ENCODE measurements around the gene FLNC. TPM values are rescaled to one million over a fixed set of nuclear protein-coding genes. Genes with fewer than 3 reads are reported as not detected.

Gene FLNC
- total and polyA plus RNA-seq, 2 of the 13 experiments (the other 11 are each of a cell fraction or from before 2014, with no cell fraction given): 0.02 TPM; not detected in 1

GRCh38 chr7:128869138-128869943 is 39.1 kb downstream of the FLNC start (continued):
- TF ChIP-seq, protein P1, sequence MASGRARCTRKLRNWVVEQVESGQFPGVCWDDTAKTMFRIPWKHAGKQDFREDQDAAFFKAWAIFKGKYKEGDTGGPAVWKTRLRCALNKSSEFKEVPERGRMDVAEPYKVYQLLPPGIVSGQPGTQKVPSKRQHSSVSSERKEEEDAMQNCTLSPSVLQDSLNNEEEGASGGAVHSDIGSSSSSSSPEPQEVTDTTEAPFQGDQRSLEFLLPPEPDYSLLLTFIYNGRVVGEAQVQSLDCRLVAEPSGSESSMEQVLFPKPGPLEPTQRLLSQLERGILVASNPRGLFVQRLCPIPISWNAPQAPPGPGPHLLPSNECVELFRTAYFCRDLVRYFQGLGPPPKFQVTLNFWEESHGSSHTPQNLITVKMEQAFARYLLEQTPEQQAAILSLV (CRISPR knock-in tag; IDR thresholded peaks at IDR 0.05; ENCODE audit: borderline replicate concordance): 0 out of 2 replicates have a peak, but pooled peaks have one; percentile 36
- TF ChIP-seq SRY (CRISPR knock-in tag; IDR thresholded peaks at IDR 0.05) (peak; percentile 66; the same call in 1 of the 2 replicates), ZNF788 (CRISPR knock-in tag; IDR thresholded peaks at IDR 0.05; ENCODE audit: borderline replicate concordance) (peak; percentile 58; the same call in 1 of the 2 replicates), SCMH1 (CRISPR knock-in tag; IDR thresholded peaks at IDR 0.05; ENCODE audit: borderline replicate concordance) (no peak), TRIM24 (CRISPR knock-in tag; IDR thresholded peaks at IDR 0.05) (no peak), ZFP82 (CRISPR knock-in tag; IDR thresholded peaks at IDR 0.05; ENCODE audit: borderline replicate concordance) (no peak), BCLAF1 (IDR thresholded peaks at IDR 0.05) (no peak), HNRNPL (IDR thresholded peaks at IDR 0.05; ENCODE audit: low read depth, low read length) (peak; percentile 28; the same call in 1 of the 2 replicates), ZNF256 (CRISPR knock-in tag; conservative IDR thresholded peaks at IDR 0.05) (no peak), RNF219 (CRISPR knock-in tag; IDR thresholded peaks at IDR 0.05) (no peak), ZNF274 (CRISPR knock-in tag; IDR thresholded peaks at IDR 0.05) (no peak), TEF (CRISPR knock-in tag; IDR thresholded peaks at IDR 0.05) (no peak)
- TF ChIP-seq, protein P2, sequence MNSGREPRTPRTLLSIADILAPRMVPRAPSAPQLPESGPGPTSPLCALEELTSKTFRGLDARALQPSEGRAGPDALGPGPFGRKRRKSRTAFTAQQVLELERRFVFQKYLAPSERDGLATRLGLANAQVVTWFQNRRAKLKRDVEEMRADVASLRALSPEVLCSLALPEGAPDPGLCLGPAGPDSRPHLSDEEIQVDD (CRISPR knock-in tag; IDR thresholded peaks at IDR 0.05; ENCODE audit: borderline replicate concordance): no peak
- TF ChIP-seq, protein P3, sequence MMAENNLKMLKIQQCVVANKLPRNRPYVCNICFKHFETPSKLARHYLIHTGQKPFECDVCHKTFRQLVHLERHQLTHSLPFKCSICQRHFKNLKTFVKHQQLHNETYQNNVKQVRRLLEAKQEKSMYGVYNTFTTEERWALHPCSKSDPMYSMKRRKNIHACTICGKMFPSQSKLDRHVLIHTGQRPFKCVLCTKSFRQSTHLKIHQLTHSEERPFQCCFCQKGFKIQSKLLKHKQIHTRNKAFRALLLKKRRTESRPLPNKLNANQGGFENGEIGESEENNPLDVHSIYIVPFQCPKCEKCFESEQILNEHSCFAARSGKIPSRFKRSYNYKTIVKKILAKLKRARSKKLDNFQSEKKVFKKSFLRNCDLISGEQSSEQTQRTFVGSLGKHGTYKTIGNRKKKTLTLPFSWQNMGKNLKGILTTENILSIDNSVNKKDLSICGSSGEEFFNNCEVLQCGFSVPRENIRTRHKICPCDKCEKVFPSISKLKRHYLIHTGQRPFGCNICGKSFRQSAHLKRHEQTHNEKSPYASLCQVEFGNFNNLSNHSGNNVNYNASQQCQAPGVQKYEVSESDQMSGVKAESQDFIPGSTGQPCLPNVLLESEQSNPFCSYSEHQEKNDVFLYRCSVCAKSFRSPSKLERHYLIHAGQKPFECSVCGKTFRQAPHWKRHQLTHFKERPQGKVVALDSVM (CRISPR knock-in tag; IDR thresholded peaks at IDR 0.05): 0 out of 2 replicates have a peak, but pooled peaks have one; percentile 9
- TF ChIP-seq, protein P4, sequence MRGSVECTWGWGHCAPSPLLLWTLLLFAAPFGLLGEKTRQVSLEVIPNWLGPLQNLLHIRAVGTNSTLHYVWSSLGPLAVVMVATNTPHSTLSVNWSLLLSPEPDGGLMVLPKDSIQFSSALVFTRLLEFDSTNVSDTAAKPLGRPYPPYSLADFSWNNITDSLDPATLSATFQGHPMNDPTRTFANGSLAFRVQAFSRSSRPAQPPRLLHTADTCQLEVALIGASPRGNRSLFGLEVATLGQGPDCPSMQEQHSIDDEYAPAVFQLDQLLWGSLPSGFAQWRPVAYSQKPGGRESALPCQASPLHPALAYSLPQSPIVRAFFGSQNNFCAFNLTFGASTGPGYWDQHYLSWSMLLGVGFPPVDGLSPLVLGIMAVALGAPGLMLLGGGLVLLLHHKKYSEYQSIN (CRISPR knock-in tag; IDR thresholded peaks at IDR 0.05; ENCODE audit: borderline replicate concordance): no peak
- TF ChIP-seq, protein P5, sequence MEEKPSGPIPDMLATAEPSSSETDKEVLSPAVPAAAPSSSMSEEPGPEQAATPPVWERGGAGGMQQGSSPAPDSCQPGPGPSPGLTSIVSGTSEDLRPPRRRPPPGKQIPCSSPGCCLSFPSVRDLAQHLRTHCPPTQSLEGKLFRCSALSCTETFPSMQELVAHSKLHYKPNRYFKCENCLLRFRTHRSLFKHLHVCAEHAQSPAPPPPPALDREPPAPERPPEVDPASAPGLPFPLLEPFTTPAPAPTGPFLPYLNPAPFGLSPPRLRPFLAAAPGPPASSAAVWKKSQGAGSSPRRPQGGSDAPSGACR (CRISPR knock-in tag; IDR thresholded peaks at IDR 0.05): no peak
